ENCODE results near the gene TTN.

DNA sequence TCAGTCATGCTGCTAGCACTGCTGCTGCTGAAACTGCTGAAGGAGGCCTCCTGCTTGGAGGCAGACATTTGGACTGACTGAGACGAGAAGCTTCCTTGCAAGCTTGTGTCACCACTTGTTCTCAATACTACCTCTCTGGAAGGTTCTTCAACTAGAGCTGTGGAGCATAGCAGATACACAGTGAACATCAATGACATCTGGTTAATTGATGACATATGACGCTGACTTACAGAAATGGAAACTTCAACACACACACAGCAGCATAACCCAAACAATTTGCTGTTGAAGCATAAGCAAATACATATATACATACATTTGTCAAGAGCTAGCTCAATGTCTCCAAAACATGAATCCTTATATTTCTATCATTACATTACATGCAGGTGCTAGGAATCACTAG is 279.6 kb downstream of the TTN start:
- TF ChIP-seq EZH2 (IDR thresholded peaks at IDR 0.05; ENCODE audit: low read length, missing control alignments) = no peak
- TF ChIP-seq, protein P1, sequence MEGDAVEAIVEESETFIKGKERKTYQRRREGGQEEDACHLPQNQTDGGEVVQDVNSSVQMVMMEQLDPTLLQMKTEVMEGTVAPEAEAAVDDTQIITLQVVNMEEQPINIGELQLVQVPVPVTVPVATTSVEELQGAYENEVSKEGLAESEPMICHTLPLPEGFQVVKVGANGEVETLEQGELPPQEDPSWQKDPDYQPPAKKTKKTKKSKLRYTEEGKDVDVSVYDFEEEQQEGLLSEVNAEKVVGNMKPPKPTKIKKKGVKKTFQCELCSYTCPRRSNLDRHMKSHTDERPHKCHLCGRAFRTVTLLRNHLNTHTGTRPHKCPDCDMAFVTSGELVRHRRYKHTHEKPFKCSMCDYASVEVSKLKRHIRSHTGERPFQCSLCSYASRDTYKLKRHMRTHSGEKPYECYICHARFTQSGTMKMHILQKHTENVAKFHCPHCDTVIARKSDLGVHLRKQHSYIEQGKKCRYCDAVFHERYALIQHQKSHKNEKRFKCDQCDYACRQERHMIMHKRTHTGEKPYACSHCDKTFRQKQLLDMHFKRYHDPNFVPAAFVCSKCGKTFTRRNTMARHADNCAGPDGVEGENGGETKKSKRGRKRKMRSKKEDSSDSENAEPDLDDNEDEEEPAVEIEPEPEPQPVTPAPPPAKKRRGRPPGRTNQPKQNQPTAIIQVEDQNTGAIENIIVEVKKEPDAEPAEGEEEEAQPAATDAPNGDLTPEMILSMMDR (conservative IDR thresholded peaks at IDR 0.05 in 1 of 2, IDR thresholded peaks at IDR 0.05 in 1 of 2; ENCODE audit: low read depth in 1 of 2, low read length in 2 of 2) = no peak

Data from fibroblast of lung (primary cell).